ENCODE data around the gene MPND.

DNA sequence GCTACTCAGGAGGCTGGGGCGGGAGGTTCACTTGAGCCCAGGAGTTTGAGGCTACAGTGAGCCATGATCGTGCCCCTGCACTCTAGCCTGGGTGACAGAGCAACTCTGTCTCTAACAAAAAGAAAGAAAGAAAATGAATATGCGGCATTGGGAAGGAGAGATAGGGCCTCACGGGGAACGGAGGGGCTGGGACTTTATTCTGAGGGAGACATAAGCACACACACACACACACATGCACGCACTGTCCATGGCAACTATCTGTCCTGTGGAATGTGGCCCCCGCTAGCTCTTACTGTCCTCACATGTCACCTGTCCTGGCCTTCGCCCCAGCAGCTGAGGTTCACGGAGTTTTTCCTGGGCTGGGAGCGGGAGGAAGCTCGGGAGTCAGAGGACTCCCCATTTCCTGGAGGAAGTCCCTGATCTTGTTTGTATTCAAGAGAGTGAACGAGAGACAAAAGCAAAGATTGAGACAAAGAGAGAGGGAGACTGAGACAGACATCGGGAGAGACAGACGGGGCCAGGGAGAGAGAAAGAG is 5.4 kb upstream of the MPND start:
- TF ChIP-seq CTCF (conservative IDR thresholded peaks at IDR 0.05) (no peak), ZFX (IDR thresholded peaks at IDR 0.05) (no peak)
